GM23338 (cell line): ENCODE results near the gene NF1. TPM values are rescaled to one million over a fixed set of nuclear protein-coding genes. Genes with fewer than 3 reads are reported as not detected.

Experiments
- ATAC-seq: fragments of 200-7000 bp; cut with Tn5 transposase; 3 replicates; pipeline ENCODE4 v1.9.1; 2020
- DNase-seq: peaks from one replicate; pipeline ENCODE4 v3.0.0-alpha.2; 2015; ENCODE audit warnings: low spot score
- H2AFZ ChIP-seq: fragments of 200-600 bp; sonication (generic); 2 replicates; pipeline ENCODE4 v1.8.0; 2016; ENCODE audit warnings: antibody characterized with exemption, mild to moderate bottlenecking, moderate library complexity
- H3F3A ChIP-seq: fragments of 200-600 bp; sonication (generic); replicated peaks from 2 replicates; pipeline ENCODE4 v1.8.0; 2017; ENCODE audit warnings: antibody characterized with exemption, mixed run types, low read depth
- H3K27ac ChIP-seq: fragments of 200-600 bp; sonication (generic); 2 replicates; pipeline ENCODE4 v1.6.1; 2016; ENCODE audit warnings: low read depth
- H3K27me3 ChIP-seq: fragments of 200-600 bp; sonication (generic); 2 replicates; pipeline ENCODE4 v1.8.0; 2016; ENCODE audit warnings: mild to moderate bottlenecking, mixed run types, moderate library complexity; ENCODE audit not compliant: insufficient read depth
- H3K36me3 ChIP-seq: fragments of 200-600 bp; sonication (generic); 2 replicates; pipeline ENCODE4 v1.8.0; 2016; ENCODE audit warnings: mild to moderate bottlenecking; ENCODE audit not compliant: insufficient read depth
- H3K4me1 ChIP-seq: fragments of 200-600 bp; sonication (generic); 2 replicates; pipeline ENCODE4 v1.8.0; 2016; ENCODE audit warnings: mild to moderate bottlenecking, moderate library complexity; ENCODE audit not compliant: insufficient read depth
- H3K4me2 ChIP-seq: fragments of 200-600 bp; sonication (generic); 2 replicates; pipeline ENCODE4 v1.7.1; 2017; ENCODE audit warnings: mixed run types
- H3K4me3 ChIP-seq: fragments of 200-600 bp; sonication (generic); 2 replicates; pipeline ENCODE4 v1.6.1; 2016; ENCODE audit warnings: mixed run types
- H3K79me2 ChIP-seq: fragments of 200-600 bp; sonication (generic); replicated peaks from 2 replicates; pipeline ENCODE4 v1.8.0; 2017; ENCODE audit warnings: mild to moderate bottlenecking; ENCODE audit not compliant: insufficient read depth
- H3K9me2 ChIP-seq: fragments of 200-600 bp; sonication (generic); 2 replicates; pipeline ENCODE4 v1.8.0; 2017; ENCODE audit not compliant: insufficient read depth
- H4K20me1 ChIP-seq: fragments of 200-600 bp; sonication (generic); replicated peaks from 2 replicates; pipeline ENCODE4 v1.8.0; 2017; ENCODE audit warnings: mild to moderate bottlenecking; ENCODE audit not compliant: insufficient read depth
- H3K27ac Mint-ChIP-seq: 2 replicates; pipeline ENCODE4 v1.8.0; 2020; ENCODE audit warnings: inconsistent platforms, mild to moderate bottlenecking, moderate library complexity, mixed read lengths
- H3K27me3 Mint-ChIP-seq: 3 replicates; pipeline ENCODE4 v1.8.0; 2022; ENCODE audit warnings: low read depth, mild to moderate bottlenecking, moderate library complexity, mixed read lengths, inconsistent platforms; ENCODE audit not compliant: insufficient read depth, poor library complexity
- H3K36me3 Mint-ChIP-seq: 3 replicates; pipeline ENCODE4 v1.8.0; 2021; ENCODE audit warnings: low read depth, mild to moderate bottlenecking, inconsistent platforms, moderate library complexity, mixed read lengths
- H3K4me1 Mint-ChIP-seq: 3 replicates; pipeline ENCODE4 v1.8.0; 2020; ENCODE audit warnings: mild to moderate bottlenecking, inconsistent platforms, mixed read lengths
- H3K4me3 Mint-ChIP-seq: 3 replicates; pipeline ENCODE4 v1.8.0; 2021; ENCODE audit warnings: moderate library complexity, mild to moderate bottlenecking, inconsistent platforms, mixed read lengths
- H3K9me3 Mint-ChIP-seq: 3 replicates; pipeline ENCODE4 v1.8.0; 2020; ENCODE audit warnings: moderate library complexity, mild to moderate bottlenecking, inconsistent platforms, mixed read lengths
- EZH2phosphoT487 ChIP-seq: fragments of 200-600 bp; sonication (generic); IDR thresholded peaks from one replicate; pipeline ENCODE4 v1.8.1; 2018; ENCODE audit warnings: antibody characterized with exemption; ENCODE audit not compliant: unreplicated experiment
- NANOG ChIP-seq: IDR thresholded peaks from 2 replicates; pipeline ENCODE4 v1.6.1; 2016; ENCODE audit warnings: antibody characterized with exemption, borderline replicate concordance
- STAT1 ChIP-seq: IDR thresholded peaks from one replicate; pipeline ENCODE4 v1.6.1; 2016; ENCODE audit warnings: antibody characterized with exemption; ENCODE audit not compliant: unreplicated experiment
- ZNF114 ChIP-seq: fragments of 250-450 bp; sonication (Bioruptor Pico); IDR thresholded peaks from 2 replicates; pipeline ENCODE4 v1.5.0; 2020; ENCODE audit warnings: mild to moderate bottlenecking, moderate library complexity
- polyA plus RNA-seq: library from polyadenylated mRNA; unstranded; fragments of >200 nt; fragmentation: Nextera tagmentation; extraction: Ambion mirVana; gene quantifications from 2 replicates; pipeline ENCODE4 v1.2.1, GENCODE V29; 2016
- total RNA-seq: library from RNA; depleted of rRNA; stranded (reverse); fragments of >200 nt; shearing (Covaris generic); gene quantifications from 2 replicates; pipeline ENCODE4 v1.2.3, GENCODE V29; 2014
- TF ChIP-seq, protein P1 (sequence below): fragments of 250-450 bp; sonication (Bioruptor Pico); IDR thresholded peaks from 2 replicates; pipeline ENCODE4 v1.5.0; 2020; ENCODE audit warnings: mild to moderate bottlenecking, moderate library complexity
- TF ChIP-seq, protein P2 (sequence below): IDR thresholded peaks from one replicate; pipeline ENCODE4 v1.6.1; 2018; ENCODE audit warnings: antibody characterized with exemption; ENCODE audit not compliant: unreplicated experiment

The NF1 gene
- total and polyA plus RNA-seq, 2 experiments from 2014 or later = 16.3 to 49.7 TPM

DNA sequence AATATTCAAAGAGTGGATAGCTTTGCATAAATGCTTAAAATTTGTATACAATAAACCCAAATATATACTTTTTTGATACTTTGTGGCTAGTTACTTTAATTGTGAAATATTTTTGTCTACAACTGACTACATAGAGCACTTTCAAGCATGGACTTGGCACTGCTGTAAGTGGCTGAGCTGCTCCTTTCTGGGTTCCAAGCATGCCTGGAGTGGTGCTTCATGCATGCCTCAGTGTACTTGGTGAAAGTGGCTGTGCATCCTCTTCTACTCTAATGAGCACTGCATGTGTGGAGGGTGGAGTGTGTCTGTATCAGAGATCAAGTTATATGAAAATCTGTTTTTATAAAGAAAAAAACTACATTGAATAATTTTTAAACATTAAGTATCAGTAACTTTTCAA is 108.2 kb downstream of the NF1 start (continued):
- TF ChIP-seq, protein P1, sequence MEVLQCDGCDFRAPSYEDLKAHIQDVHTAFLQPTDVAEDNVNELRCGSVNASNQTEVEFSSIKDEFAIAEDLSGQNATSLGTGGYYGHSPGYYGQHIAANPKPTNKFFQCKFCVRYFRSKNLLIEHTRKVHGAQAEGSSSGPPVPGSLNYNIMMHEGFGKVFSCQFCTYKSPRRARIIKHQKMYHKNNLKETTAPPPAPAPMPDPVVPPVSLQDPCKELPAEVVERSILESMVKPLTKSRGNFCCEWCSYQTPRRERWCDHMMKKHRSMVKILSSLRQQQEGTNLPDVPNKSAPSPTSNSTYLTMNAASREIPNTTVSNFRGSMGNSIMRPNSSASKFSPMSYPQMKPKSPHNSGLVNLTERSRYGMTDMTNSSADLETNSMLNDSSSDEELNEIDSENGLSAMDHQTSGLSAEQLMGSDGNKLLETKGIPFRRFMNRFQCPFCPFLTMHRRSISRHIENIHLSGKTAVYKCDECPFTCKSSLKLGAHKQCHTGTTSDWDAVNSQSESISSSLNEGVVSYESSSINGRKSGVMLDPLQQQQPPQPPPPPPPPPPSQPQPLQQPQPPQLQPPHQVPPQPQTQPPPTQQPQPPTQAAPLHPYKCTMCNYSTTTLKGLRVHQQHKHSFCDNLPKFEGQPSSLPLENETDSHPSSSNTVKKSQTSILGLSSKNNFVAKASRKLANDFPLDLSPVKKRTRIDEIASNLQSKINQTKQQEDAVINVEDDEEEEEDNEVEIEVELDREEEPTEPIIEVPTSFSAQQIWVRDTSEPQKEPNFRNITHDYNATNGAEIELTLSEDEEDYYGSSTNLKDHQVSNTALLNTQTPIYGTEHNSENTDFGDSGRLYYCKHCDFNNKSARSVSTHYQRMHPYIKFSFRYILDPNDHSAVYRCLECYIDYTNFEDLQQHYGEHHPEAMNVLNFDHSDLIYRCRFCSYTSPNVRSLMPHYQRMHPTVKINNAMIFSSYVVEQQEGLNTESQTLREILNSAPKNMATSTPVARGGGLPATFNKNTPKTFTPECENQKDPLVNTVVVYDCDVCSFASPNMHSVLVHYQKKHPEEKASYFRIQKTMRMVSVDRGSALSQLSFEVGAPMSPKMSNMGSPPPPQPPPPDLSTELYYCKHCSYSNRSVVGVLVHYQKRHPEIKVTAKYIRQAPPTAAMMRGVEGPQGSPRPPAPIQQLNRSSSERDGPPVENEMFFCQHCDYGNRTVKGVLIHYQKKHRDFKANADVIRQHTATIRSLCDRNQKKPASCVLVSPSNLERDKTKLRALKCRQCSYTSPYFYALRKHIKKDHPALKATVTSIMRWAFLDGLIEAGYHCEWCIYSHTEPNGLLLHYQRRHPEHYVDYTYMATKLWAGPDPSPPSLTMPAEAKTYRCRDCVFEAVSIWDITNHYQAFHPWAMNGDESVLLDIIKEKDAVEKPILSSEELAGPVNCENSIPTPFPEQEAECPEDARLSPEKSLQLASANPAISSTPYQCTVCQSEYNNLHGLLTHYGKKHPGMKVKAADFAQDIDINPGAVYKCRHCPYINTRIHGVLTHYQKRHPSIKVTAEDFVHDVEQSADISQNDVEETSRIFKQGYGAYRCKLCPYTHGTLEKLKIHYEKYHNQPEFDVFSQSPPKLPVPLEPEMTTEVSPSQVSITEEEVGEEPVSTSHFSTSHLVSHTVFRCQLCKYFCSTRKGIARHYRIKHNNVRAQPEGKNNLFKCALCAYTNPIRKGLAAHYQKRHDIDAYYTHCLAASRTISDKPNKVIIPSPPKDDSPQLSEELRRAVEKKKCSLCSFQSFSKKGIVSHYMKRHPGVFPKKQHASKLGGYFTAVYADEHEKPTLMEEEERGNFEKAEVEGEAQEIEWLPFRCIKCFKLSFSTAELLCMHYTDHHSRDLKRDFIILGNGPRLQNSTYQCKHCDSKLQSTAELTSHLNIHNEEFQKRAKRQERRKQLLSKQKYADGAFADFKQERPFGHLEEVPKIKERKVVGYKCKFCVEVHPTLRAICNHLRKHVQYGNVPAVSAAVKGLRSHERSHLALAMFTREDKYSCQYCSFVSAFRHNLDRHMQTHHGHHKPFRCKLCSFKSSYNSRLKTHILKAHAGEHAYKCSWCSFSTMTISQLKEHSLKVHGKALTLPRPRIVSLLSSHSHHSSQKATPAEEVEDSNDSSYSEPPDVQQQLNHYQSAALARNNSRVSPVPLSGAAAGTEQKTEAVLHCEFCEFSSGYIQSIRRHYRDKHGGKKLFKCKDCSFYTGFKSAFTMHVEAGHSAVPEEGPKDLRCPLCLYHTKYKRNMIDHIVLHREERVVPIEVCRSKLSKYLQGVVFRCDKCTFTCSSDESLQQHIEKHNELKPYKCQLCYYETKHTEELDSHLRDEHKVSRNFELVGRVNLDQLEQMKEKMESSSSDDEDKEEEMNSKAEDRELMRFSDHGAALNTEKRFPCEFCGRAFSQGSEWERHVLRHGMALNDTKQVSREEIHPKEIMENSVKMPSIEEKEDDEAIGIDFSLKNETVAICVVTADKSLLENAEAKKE (CRISPR knock-in tag) = no peak
- TF ChIP-seq EZH2phosphoT487 = no peak

DNA sequence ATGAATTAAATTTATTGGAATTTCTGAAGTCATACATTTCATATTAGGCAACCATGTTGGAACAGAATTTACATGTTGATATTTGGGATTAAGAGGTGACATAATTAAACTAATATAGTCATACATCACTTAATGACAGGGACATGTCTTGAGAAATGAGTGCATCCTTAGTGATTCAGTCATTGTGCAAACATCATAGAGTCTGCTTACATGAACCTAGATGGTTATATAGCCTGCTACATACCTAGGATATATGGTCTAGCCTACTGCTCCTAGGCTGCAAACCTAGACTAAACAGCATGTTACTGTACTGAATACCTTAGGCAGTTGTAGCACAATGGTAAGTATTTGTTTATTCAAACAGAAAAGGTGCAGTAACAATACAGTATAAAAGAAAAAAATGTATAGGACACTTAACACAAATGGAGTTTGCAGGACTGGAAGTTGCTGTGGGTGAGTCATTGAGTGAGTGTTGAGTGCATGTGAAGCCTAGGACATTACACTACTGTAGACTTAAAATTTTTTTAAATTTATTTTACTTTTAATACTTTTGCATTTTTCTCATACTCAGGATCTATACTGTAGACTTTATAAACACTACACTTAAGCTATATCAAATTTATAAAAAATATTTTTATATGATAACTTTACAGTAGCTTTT is 116.7 kb downstream of the NF1 start:
- Histone ChIP-seq H3K36me3 (no peaks in the 10 kb centered on the region), H4K20me1 (no peaks in the 10 kb centered on the region; the same call in 1 of the 2 replicates), H3F3A (no peaks in the 10 kb centered on the region), H3K4me2 (no peak overlapping the region), H3K9me2 (no peaks in the 10 kb centered on the region), H3K27ac (no peak overlapping the region), H2AFZ (no peak overlapping the region), H3K4me3 (no peak overlapping the region), H3K27me3 (no peaks in the 10 kb centered on the region), H3K4me1 (no peaks in the 10 kb centered on the region), H3K79me2 (no peaks in the 10 kb centered on the region)
- H3K9me3 Mint-ChIP-seq = no peaks in the 10 kb centered on the region
- DNase-seq (no peak), ATAC-seq (no peak)
- H3K4me3 Mint-ChIP-seq = no peak overlapping the region
- no peak overlapping the region for H3K27ac Mint-ChIP-seq
- H3K27me3 Mint-ChIP-seq = peaks cover 2% of the 10 kb centered on the region
- no peaks in the 10 kb centered on the region for H3K36me3 Mint-ChIP-seq
- H3K4me1 Mint-ChIP-seq = no peaks in the 10 kb centered on the region
- TF ChIP-seq STAT1 (no peak), ZNF114 (no peak), NANOG (no peak), EZH2phosphoT487 (no peak)
- TF ChIP-seq, protein P2, sequence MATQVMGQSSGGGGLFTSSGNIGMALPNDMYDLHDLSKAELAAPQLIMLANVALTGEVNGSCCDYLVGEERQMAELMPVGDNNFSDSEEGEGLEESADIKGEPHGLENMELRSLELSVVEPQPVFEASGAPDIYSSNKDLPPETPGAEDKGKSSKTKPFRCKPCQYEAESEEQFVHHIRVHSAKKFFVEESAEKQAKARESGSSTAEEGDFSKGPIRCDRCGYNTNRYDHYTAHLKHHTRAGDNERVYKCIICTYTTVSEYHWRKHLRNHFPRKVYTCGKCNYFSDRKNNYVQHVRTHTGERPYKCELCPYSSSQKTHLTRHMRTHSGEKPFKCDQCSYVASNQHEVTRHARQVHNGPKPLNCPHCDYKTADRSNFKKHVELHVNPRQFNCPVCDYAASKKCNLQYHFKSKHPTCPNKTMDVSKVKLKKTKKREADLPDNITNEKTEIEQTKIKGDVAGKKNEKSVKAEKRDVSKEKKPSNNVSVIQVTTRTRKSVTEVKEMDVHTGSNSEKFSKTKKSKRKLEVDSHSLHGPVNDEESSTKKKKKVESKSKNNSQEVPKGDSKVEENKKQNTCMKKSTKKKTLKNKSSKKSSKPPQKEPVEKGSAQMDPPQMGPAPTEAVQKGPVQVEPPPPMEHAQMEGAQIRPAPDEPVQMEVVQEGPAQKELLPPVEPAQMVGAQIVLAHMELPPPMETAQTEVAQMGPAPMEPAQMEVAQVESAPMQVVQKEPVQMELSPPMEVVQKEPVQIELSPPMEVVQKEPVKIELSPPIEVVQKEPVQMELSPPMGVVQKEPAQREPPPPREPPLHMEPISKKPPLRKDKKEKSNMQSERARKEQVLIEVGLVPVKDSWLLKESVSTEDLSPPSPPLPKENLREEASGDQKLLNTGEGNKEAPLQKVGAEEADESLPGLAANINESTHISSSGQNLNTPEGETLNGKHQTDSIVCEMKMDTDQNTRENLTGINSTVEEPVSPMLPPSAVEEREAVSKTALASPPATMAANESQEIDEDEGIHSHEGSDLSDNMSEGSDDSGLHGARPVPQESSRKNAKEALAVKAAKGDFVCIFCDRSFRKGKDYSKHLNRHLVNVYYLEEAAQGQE = no peak
